Tibial artery (tissue), 4 donors: ENCODE data around the gene ULK4.

ENCODE experiments used
- DNase-seq, 2 donors: peaks; one replicate each; pipeline ENCODE4 v3.0.0-alpha.2; 2019
- H3K27ac ChIP-seq, 2 donors: fragments of 200-600 bp; sonication (generic) in 1 of 2; 1 replicate in 1 of 2; 2 replicates in 1 of 2; pipeline ENCODE4 v1.5.1; 2018 to 2019; ENCODE audit warnings: mild to moderate bottlenecking in 1 of 2
- H3K27me3 ChIP-seq, 2 donors: fragments of 200-600 bp; sonication (generic) in 1 of 2; one replicate each; pipeline versions ENCODE4 v1.5.1 to v1.6.0; 2016 to 2019
- H3K36me3 ChIP-seq, 3 donors: fragments of 200-600 bp; sonication (generic) in 2 of 3; one replicate each; pipeline ENCODE4 v1.5.1; 2016 to 2019; ENCODE audit warnings: mild to moderate bottlenecking in 2 of 3
- H3K4me1 ChIP-seq, 4 donors: fragments of 200-600 bp; sonication (generic) in 2 of 4; 1 replicate in 3 of 4; 2 replicates in 1 of 4; pipeline ENCODE4 v1.5.1; 2016 to 2019
- H3K4me3 ChIP-seq, 2 donors: fragments of 200-600 bp; sonication (generic) in 1 of 2; 1 replicate in 1 of 2; 2 replicates in 1 of 2; pipeline ENCODE4 v1.5.1; 2018 to 2019; ENCODE audit warnings: mild to moderate bottlenecking in 2 of 2
- H3K9me3 ChIP-seq, 3 donors: fragments of 200-600 bp; sonication (generic) in 1 of 3; one replicate each; pipeline ENCODE4 v1.5.1; 2016 to 2019
- intact Hi-C: fragments of 100-400 bp; cut with DNase I; formaldehyde crosslinking; loops from one replicate; pipeline ENCODE4 v1.15.0; 2023; ENCODE audit warnings: low total_unique reads
- TF ChIP-seq, protein P1 (sequence below), 2 experiments: fragments of 200-600 bp in 1 of 2; fragments of 450-650 bp in 1 of 2; IDR thresholded peaks; one replicate each; pipeline ENCODE4 v1.5.1; 2017 to 2019; ENCODE audit warnings: antibody characterized with exemption in 2 of 2, mild to moderate bottlenecking in 1 of 2, moderate library complexity in 1 of 2

ULK4 gene

DNA sequence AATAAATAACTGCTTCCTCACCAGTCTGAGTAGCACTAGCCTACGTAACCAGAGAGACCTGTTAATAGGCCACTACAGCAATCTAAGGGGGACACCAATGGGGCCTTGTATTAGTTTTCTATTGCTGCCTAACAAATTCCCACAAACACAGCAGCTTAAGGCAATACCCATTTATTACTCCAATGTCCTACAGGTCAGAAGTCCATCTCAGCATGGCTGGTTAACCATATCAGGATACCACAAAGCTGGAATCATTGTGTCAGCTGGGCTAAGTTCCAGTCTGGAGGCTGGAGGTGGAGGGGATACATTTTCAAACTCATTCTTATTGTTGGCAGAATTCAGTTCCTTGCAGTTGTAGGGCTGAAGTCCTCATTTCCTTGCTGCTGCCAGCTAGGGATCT, 331.9 kb downstream of the ULK4 start:
- no peaks in the 10 kb centered on the region for H3K4me1 ChIP-seq
- no peaks in the 10 kb centered on the region for H3K27me3 ChIP-seq
- H3K9me3 ChIP-seq = no peaks in the 10 kb centered on the region
- H3K36me3 ChIP-seq = no peaks in the 10 kb centered on the region
- TF ChIP-seq, protein P1, sequence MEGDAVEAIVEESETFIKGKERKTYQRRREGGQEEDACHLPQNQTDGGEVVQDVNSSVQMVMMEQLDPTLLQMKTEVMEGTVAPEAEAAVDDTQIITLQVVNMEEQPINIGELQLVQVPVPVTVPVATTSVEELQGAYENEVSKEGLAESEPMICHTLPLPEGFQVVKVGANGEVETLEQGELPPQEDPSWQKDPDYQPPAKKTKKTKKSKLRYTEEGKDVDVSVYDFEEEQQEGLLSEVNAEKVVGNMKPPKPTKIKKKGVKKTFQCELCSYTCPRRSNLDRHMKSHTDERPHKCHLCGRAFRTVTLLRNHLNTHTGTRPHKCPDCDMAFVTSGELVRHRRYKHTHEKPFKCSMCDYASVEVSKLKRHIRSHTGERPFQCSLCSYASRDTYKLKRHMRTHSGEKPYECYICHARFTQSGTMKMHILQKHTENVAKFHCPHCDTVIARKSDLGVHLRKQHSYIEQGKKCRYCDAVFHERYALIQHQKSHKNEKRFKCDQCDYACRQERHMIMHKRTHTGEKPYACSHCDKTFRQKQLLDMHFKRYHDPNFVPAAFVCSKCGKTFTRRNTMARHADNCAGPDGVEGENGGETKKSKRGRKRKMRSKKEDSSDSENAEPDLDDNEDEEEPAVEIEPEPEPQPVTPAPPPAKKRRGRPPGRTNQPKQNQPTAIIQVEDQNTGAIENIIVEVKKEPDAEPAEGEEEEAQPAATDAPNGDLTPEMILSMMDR (IDR thresholded peaks at IDR 0.05) = no peak
- H3K27ac ChIP-seq = no peak overlapping the region
- no peak overlapping the region for H3K4me3 ChIP-seq
- intact Hi-C loops = no loop called here
- DNase-seq = no peak

DNA sequence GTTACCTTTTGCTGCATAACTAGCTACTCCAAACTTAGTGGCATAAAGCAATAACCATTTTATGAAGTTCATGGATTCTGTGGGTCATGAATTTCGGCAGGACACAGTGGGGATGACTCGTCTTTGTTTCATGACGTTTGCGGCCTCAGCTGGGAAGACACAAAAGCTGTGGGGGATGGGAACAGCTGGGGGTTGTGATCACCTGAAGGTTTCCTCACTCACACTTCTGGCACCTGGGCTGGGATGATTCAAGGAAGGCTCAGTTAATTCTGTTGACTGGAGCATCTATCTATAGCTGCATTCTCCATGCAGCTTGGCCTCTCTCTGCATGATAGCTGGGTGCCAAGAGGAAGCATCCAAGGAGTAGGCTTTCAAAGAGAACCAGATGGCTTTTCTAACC, 332.8 kb downstream of the ULK4 start:
- Histone ChIP-seq H3K4me1 (no peaks in the 10 kb centered on the region), H3K36me3 (no peaks in the 10 kb centered on the region), H3K27me3 (no peaks in the 10 kb centered on the region), H3K27ac (no peak overlapping the region), H3K9me3 (no peaks in the 10 kb centered on the region), H3K4me3 (no peak overlapping the region)
- intact Hi-C loops = no loop called here
- TF ChIP-seq, protein P1 (IDR thresholded peaks at IDR 0.05) = no peak
- no peak for DNase-seq

- Histone ChIP-seq H3K9me3 (peaks cover 0 to 2% (median 0%) of the 10 kb centered on the region in 3 donors), H3K36me3 (no peaks in the 10 kb centered on the region), H3K4me3 (no peak overlapping the region), H3K27me3 (no peaks in the 10 kb centered on the region), H3K27ac (no peak overlapping the region), H3K4me1 (no peaks in the 10 kb centered on the region)
- intact Hi-C loops = no loop called here
- DNase-seq = no peak
- TF ChIP-seq, protein P1 (IDR thresholded peaks at IDR 0.05) = no peak
These were observed 334.3 kb downstream of the ULK4 start for GRCh38 chr3:41627477-41628087.

DNA sequence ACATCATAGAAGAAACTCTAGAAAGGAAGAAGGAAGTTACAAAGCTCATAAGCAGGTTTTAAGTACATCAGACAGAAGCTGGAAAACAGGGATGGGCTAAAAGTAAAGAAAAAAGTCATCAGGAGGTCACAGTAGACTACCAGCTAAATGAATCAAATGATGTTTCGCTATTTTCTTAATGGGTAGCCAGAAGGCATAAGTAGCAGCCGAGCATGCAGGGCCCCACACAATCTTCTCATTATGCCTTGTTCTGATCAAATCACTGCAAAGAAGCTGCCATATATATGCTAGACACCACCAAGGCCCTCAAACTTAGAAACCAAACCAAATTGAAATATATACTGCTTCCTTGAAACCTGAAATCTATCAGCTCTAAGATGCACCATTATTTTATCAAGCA, 349.1 kb downstream of the ULK4 start:
- TF ChIP-seq, protein P1 (IDR thresholded peaks at IDR 0.05) = no peak
- no peaks in the 10 kb centered on the region for H3K4me1 ChIP-seq

GRCh38 chr3:41611008-41611407, 350.9 kb downstream of the ULK4 start:
- TF ChIP-seq, protein P1 (IDR thresholded peaks at IDR 0.05) = no peak
- intact Hi-C loops = no loop called here
- no peak for DNase-seq
- Histone ChIP-seq H3K4me1 (no peaks in the 10 kb centered on the region), H3K36me3 (no peaks in the 10 kb centered on the region), H3K9me3 (no peaks in the 10 kb centered on the region), H3K27ac (no peak overlapping the region), H3K4me3 (no peak overlapping the region), H3K27me3 (no peaks in the 10 kb centered on the region)

More for the DNA sequence above, 349.1 kb downstream of the ULK4 start:
- intact Hi-C loops = no loop called here
- Histone ChIP-seq H3K4me3 (no peak overlapping the region), H3K27me3 (no peaks in the 10 kb centered on the region), H3K27ac (no peak overlapping the region), H3K9me3 (no peaks in the 10 kb centered on the region), H3K36me3 (no peaks in the 10 kb centered on the region)
- no peak for DNase-seq

GRCh38 chr3:41608347-41608746, 353.6 kb downstream of the ULK4 start:
- TF ChIP-seq, protein P1 (IDR thresholded peaks at IDR 0.05) = no peak
- H3K27me3 ChIP-seq = no peaks in the 10 kb centered on the region
- H3K36me3 ChIP-seq = no peaks in the 10 kb centered on the region
- intact Hi-C loops = no loop called here
- no peak for DNase-seq
- H3K9me3 ChIP-seq = no peaks in the 10 kb centered on the region
- H3K4me3 ChIP-seq = no peak overlapping the region
- H3K4me1 ChIP-seq = no peaks in the 10 kb centered on the region
- H3K27ac ChIP-seq = no peak overlapping the region
